OCI-LY3 (cell line): Measurements from ENCODE around the gene DOC2A.

Experiments
- H2AFZ ChIP-seq: fragments of 200-600, 300-600 bp; shearing (Covaris generic); 2 replicates; pipeline ENCODE4 v1.6.0; 2014; ENCODE audit warnings: antibody characterized with exemption, low read depth, low read length
- H3K27ac ChIP-seq: fragments of 200-600, 300-600 bp; sonication (generic); 2 replicates; pipeline ENCODE4 v1.5.1; 2014; ENCODE audit warnings: mild to moderate bottlenecking, low read length, moderate library complexity, mixed read lengths
- H3K27me3 ChIP-seq: fragments of 200-600, 300-600 bp; sonication (generic); 2 replicates; pipeline ENCODE4 v1.6.1; 2014; ENCODE audit warnings: low read depth, low read length, mixed read lengths
- H3K36me3 ChIP-seq: fragments of 200-600, 300-600 bp; sonication (generic); replicated peaks from 2 replicates; pipeline ENCODE3; 2014; ENCODE audit warnings: low read depth, low read length, mixed read lengths
- H3K4me1 ChIP-seq: fragments of 300-600, 200-600 bp; sonication (generic); 2 replicates; pipeline ENCODE4 v1.6.1; 2014; ENCODE audit warnings: low read length, mixed read lengths
- H3K4me2 ChIP-seq: fragments of 200-600, 300-600 bp; sonication (generic); 2 replicates; pipeline ENCODE4 v1.6.1; 2014; ENCODE audit warnings: low read length, mixed read lengths
- H3K4me3 ChIP-seq: fragments of 300-600, 200-600 bp; sonication (generic); 2 replicates; pipeline ENCODE4 v1.5.1; 2014; ENCODE audit warnings: antibody characterized with exemption, mild to moderate bottlenecking, low read length, moderate library complexity
- H3K79me2 ChIP-seq: fragments of 300-600, 200-600 bp; shearing (Covaris generic); 2 replicates; pipeline ENCODE4 v1.6.1; 2014; ENCODE audit warnings: mild to moderate bottlenecking, low read length, mixed read lengths
- H3K9ac ChIP-seq: fragments of 300-600, 200-600 bp; shearing (Covaris generic); 2 replicates; pipeline ENCODE4 v1.6.0; 2014; ENCODE audit warnings: mild to moderate bottlenecking, low read length, moderate library complexity
- H3K9me3 ChIP-seq: fragments of 200-600, 300-600 bp; shearing (Covaris generic); 2 replicates; pipeline ENCODE4 v1.6.1; 2014; ENCODE audit warnings: low read length, mixed read lengths; ENCODE audit not compliant: insufficient read depth
- H4K20me1 ChIP-seq: fragments of 200-600, 300-600 bp; sonication (generic); 2 replicates; pipeline ENCODE4 v1.6.1; 2016; ENCODE audit warnings: low read length, mixed read lengths; ENCODE audit not compliant: insufficient read depth
- EZH2phosphoT487 ChIP-seq: fragments of 200-600 bp; shearing (Covaris generic); IDR thresholded peaks from 2 replicates; pipeline ENCODE4 v1.6.1; 2018; ENCODE audit warnings: antibody characterized with exemption, mixed run types, low read depth
- TF ChIP-seq, protein P1 (sequence below): fragments of 200-600, 300-600 bp; sonication (generic); IDR thresholded peaks from 2 replicates; pipeline ENCODE4 v1.5.1; 2014; ENCODE audit warnings: antibody characterized with exemption, low read length, low read depth

DOC2A gene

GRCh38 chr16:29995324-29995910, 15.4 kb downstream of the DOC2A start, which contains the start of gene HIRIP3:
HIRIP3 (minus strand) TSS chr16:29995617; CDS start chr16:29995605, 12 bp downstream.
- no peak for TF ChIP-seq EZH2phosphoT487
- TF ChIP-seq, protein P1, sequence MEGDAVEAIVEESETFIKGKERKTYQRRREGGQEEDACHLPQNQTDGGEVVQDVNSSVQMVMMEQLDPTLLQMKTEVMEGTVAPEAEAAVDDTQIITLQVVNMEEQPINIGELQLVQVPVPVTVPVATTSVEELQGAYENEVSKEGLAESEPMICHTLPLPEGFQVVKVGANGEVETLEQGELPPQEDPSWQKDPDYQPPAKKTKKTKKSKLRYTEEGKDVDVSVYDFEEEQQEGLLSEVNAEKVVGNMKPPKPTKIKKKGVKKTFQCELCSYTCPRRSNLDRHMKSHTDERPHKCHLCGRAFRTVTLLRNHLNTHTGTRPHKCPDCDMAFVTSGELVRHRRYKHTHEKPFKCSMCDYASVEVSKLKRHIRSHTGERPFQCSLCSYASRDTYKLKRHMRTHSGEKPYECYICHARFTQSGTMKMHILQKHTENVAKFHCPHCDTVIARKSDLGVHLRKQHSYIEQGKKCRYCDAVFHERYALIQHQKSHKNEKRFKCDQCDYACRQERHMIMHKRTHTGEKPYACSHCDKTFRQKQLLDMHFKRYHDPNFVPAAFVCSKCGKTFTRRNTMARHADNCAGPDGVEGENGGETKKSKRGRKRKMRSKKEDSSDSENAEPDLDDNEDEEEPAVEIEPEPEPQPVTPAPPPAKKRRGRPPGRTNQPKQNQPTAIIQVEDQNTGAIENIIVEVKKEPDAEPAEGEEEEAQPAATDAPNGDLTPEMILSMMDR = no peak
- H3K79me2 ChIP-seq = peaks cover 16% of the 10 kb centered on the region
- H3K4me2 ChIP-seq = peak within 1 kb of the TSS; percentile 96
- H3K9ac ChIP-seq = peak within 1 kb of the TSS; percentile 99
- H3K36me3 ChIP-seq = peaks cover 20% of the 10 kb centered on the region
- no peaks in the 10 kb centered on the region for H3K27me3 ChIP-seq
- H3K9me3 ChIP-seq = no peaks in the 10 kb centered on the region
- H3K27ac ChIP-seq = peak within 1 kb of the TSS; percentile 85
- peaks cover 13% of the 10 kb centered on the region for H3K4me1 ChIP-seq
- peak within 1 kb of the TSS; percentile 94 for H3K4me3 ChIP-seq
- no peaks in the 10 kb centered on the region for H4K20me1 ChIP-seq
- peak within 1 kb of the TSS; percentile 91 for H2AFZ ChIP-seq

DNA sequence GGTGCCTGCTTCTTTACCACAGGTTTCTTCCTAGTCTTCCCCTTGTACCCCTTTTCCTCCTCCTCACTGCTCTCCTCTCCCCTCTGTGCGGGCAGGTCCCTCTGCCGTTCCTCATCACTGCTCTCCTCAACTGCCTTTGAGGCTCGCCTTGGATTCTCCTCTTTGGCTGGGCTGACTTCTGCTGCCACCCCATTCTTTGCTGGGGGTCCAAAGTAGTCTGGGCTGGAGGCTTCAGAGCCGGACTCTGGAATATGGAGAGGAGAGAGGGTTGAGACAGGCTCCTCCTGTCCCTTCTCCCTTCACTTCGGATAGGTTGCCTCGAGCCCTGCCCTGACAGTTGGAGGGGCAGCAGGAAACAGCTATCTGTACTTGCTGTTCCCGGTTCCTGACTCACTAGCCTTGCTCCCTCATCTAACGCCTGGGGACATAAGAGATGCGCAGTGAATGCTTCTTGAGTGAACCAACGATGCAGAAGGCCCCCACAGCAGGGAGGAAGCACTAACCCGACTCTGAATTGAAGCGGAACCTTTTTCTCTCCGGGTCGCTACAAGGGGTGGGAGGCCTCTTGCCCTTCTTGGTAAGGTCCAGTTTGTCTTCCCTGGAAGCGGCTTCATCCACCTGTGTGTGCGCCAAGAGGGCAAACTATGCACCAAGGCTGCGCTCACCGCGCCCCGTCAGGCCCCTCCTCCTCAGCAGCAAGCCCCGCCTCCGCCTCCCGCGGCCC, 16.1 kb downstream of the DOC2A start:
- H2AFZ ChIP-seq = peak overlapping the region; percentile 68

DNA sequence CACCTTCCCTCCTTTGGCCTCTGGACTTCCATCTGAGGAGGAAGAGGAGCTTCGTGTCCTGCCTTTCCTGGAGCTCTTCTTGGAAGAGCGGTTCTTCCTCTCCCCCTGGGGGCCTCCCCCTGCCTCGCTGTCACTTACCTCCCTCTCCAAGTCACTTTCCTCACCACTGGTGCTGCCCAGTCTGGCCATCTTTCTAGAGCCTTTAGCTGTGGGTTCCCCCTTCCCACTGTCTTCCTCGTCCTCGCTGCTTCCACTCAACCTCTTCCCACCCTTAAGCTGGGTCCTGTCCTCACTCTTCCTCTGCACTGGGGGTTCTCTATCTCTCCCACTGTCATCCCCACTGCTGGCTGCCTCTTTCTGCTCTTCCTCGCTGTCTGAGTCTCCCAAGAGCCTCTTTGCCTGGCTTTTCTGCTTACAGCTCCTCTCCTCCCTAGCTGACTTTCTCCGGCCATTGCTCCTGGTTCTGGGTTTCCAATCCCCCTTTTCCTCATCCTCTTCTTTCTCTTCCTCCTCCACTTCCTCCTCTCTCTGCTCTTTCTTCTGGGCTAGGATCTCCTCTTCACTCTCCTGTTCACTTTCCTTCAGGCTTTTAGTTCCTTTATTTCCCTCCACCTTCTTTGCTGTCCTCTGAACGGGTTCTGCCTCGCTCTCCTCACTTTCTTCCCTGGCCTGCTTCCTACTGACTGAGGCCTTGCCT, 16.8 kb downstream of the DOC2A start:
- Histone ChIP-seq H3K79me2 (peaks cover 16% of the 10 kb centered on the region), H2AFZ (no peak overlapping the region), H3K36me3 (peaks cover 28% of the 10 kb centered on the region), H3K4me2 (peak overlapping the region; percentile 91), H3K4me3 (peak overlapping the region; percentile 94; the same call in 1 of the 2 replicates), H3K4me1 (peaks cover 13% of the 10 kb centered on the region), H3K9ac (0 out of 2 replicates have a peak overlapping the region, but pooled peaks have one; percentile 99), H4K20me1 (no peaks in the 10 kb centered on the region), H3K27me3 (no peaks in the 10 kb centered on the region), H3K27ac (no peak overlapping the region), H3K9me3 (no peaks in the 10 kb centered on the region)
- TF ChIP-seq EZH2phosphoT487 = no peak
- TF ChIP-seq, protein P1 = no peak

More for the DNA sequence above, 16.1 kb downstream of the DOC2A start:
- peak overlapping the region; percentile 91 for H3K4me2 ChIP-seq
- peaks cover 13% of the 10 kb centered on the region for H3K4me1 ChIP-seq
- H3K4me3 ChIP-seq = peak overlapping the region; percentile 94
- TF ChIP-seq, protein P1 = no peak
- no peak for TF ChIP-seq EZH2phosphoT487
- no peaks in the 10 kb centered on the region for H4K20me1 ChIP-seq
- peak overlapping the region; percentile 99 for H3K9ac ChIP-seq
- peak overlapping the region; percentile 85 for H3K27ac ChIP-seq
- H3K27me3 ChIP-seq = no peaks in the 10 kb centered on the region
- peaks cover 23% of the 10 kb centered on the region for H3K36me3 ChIP-seq
- H3K79me2 ChIP-seq = peaks cover 16% of the 10 kb centered on the region
- no peaks in the 10 kb centered on the region for H3K9me3 ChIP-seq
